Measurements from ENCODE around the gene NR1I2.

Gene NR1I2

DNA sequence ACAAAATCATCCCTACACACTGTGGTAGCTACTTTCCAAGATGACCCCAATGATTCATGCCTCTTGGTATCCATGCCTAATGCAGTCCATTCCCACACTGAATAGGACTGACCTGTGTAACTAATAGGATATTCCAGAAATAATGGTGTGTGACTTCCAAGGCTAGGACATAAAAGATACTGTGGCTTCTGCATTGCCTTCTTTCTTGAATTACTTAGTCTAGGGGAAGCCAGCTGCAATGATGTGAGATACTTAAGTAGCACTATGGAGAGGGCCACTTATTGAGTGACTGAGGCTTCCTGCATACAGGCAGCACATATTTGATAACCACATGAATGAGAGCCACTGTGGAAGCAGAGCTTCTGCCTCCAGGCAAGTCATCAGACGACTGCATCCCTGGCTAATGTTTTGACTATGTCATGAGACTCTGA is 50.1 kb downstream of the NR1I2 start:
- TF ChIP-seq TCF12 (IDR thresholded peaks at IDR 0.05; ENCODE audit: low read depth) (no peak), RAD21 (IDR thresholded peaks at IDR 0.05; ENCODE audit: low read depth) (no peak), CREB1 (IDR thresholded peaks at IDR 0.05; ENCODE audit: low read depth) (no peak), REST (IDR thresholded peaks at IDR 0.05; ENCODE audit: low read depth) (no peak), EGR1 (IDR thresholded peaks at IDR 0.05) (no peak), TEAD4 (IDR thresholded peaks at IDR 0.05) (no peak), ZBTB7A (IDR thresholded peaks at IDR 0.05; ENCODE audit: low read depth) (no peak), YY1 (IDR thresholded peaks at IDR 0.05; ENCODE audit: low read depth) (no peak)

DNA sequence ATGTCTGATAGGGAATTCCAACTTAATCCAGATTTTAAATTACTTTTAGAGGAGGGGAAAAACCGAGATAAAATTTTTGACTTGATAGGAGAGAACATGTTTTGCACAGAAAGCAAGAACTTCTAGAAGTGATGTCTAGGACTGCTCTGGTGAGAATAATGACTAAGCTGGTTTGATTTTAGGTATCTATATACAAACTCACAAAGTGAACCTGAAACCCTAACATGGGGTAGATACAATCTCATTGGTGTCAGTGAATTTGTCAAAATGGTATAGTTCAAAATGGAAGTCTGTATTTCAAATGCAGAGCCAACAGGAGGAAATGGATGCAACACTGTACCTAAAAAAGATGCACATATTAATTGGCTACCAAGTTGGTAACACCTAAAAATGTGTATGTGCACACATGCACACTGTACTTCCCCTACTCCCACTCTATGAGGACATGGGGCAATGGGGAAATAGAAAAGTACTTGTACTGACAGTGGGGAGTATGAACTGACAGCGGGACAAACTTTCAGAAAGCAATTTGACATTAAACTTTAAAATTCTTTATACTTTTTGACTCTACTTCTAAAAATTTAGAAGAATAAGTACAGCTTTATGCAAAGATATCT is 53.0 kb downstream of the NR1I2 start:
- TF ChIP-seq CREB1 (IDR thresholded peaks at IDR 0.05; ENCODE audit: low read depth), result no peak
- no peak for TF ChIP-seq RAD21 (IDR thresholded peaks at IDR 0.05; ENCODE audit: low read depth)
- no peak for TF ChIP-seq FOXM1 (IDR thresholded peaks at IDR 0.05; ENCODE audit: borderline replicate concordance, low read depth)
- no peak for TF ChIP-seq REST (IDR thresholded peaks at IDR 0.05; ENCODE audit: low read depth)
- no peak for TF ChIP-seq YY1 (IDR thresholded peaks at IDR 0.05; ENCODE audit: low read depth)
- TF ChIP-seq ZBTB7A (IDR thresholded peaks at IDR 0.05; ENCODE audit: low read depth), result no peak
- TF ChIP-seq, protein P1, sequence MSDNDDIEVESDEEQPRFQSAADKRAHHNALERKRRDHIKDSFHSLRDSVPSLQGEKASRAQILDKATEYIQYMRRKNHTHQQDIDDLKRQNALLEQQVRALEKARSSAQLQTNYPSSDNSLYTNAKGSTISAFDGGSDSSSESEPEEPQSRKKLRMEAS (IDR thresholded peaks at IDR 0.05), result no peak
- no peak for TF ChIP-seq EP300 (IDR thresholded peaks at IDR 0.05; ENCODE audit: borderline replicate concordance)
- TF ChIP-seq TAF1 (IDR thresholded peaks at IDR 0.05; ENCODE audit: low read depth), result no peak
- TF ChIP-seq TEAD4 (IDR thresholded peaks at IDR 0.05), result no peak
- TF ChIP-seq TCF12 (IDR thresholded peaks at IDR 0.05; ENCODE audit: low read depth), result no peak
- TF ChIP-seq NFIC (IDR thresholded peaks at IDR 0.05), result no peak
- no peak for TF ChIP-seq EGR1 (IDR thresholded peaks at IDR 0.05)
- TF ChIP-seq CEBPB (IDR thresholded peaks at IDR 0.05), result no peak
- no peak for TF ChIP-seq USF1 (IDR thresholded peaks at IDR 0.05)

DNA sequence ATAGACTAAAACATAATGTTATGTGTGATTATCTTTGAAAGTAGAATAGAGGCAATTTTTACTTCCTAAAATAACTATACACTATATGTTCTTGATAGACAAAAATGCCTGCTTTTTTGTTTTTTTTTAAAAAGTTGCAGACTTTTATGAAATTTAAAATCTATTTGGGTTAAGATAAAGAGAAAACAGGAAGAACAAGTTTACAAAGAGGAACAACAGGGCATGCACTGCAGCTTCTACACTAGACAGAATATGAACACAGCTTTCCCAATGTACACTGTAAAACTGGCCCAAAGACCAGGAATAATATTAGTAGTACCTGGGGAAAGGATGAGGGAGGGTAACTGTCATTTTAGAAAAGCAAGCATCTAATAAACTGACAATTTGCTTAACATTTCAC is 53.7 kb downstream of the NR1I2 start:
- TF ChIP-seq REST (IDR thresholded peaks at IDR 0.05; ENCODE audit: low read depth), result no peak
- TF ChIP-seq CEBPB (IDR thresholded peaks at IDR 0.05), result no peak
- no peak for TF ChIP-seq TCF12 (IDR thresholded peaks at IDR 0.05; ENCODE audit: low read depth)
- TF ChIP-seq TEAD4 (IDR thresholded peaks at IDR 0.05), result no peak
- no peak for TF ChIP-seq EGR1 (IDR thresholded peaks at IDR 0.05)
- TF ChIP-seq, protein P1 (IDR thresholded peaks at IDR 0.05), result no peak
- TF ChIP-seq TAF1 (IDR thresholded peaks at IDR 0.05; ENCODE audit: low read depth), result no peak
- no peak for TF ChIP-seq RAD21 (IDR thresholded peaks at IDR 0.05; ENCODE audit: low read depth)
- no peak for TF ChIP-seq YY1 (IDR thresholded peaks at IDR 0.05; ENCODE audit: low read depth)
- TF ChIP-seq USF1 (IDR thresholded peaks at IDR 0.05), result no peak
- TF ChIP-seq NFIC (IDR thresholded peaks at IDR 0.05), result no peak
- no peak for TF ChIP-seq EP300 (IDR thresholded peaks at IDR 0.05; ENCODE audit: borderline replicate concordance)
- TF ChIP-seq FOXM1 (IDR thresholded peaks at IDR 0.05; ENCODE audit: borderline replicate concordance, low read depth), result no peak
- TF ChIP-seq CREB1 (IDR thresholded peaks at IDR 0.05; ENCODE audit: low read depth), result no peak
- no peak for TF ChIP-seq ZBTB7A (IDR thresholded peaks at IDR 0.05; ENCODE audit: low read depth)

DNA sequence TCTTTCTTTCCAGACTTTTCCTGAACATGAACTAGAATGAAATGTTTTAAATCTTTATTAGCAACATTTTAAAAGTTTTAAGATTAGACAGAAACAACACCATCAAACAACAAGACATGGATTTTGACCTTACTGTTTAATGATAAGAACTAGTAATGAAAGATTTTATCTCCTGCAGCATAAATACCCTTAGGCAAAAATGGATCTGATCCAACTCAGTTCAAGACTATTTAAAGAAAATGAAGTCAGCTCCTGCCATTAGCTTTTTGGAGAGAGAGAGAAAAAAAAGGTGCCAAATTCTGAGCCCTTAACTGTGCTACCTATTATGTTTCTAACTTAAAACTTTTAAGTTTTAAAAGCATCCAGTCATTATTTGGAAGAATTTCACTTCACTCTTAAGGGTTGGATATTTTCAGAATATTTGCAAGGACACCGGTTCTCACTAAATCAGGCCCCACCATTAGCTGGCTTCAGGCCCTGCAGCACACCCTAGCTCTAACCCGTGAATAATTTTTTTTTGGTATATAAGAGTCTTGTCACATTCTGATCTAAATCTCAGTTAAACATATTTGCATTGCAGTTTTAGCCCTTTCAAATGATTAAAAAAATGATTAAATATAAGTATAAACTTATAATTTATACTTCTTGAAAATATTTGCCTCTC is 60.0 kb downstream of the NR1I2 start:
- TF ChIP-seq, protein P1 (IDR thresholded peaks at IDR 0.05), result no peak
- no peak for TF ChIP-seq EP300 (IDR thresholded peaks at IDR 0.05; ENCODE audit: borderline replicate concordance)
- no peak for TF ChIP-seq TEAD4 (IDR thresholded peaks at IDR 0.05)
- no peak for TF ChIP-seq EGR1 (IDR thresholded peaks at IDR 0.05)
- TF ChIP-seq YY1 (IDR thresholded peaks at IDR 0.05; ENCODE audit: low read depth), result no peak
- no peak for TF ChIP-seq NFIC (IDR thresholded peaks at IDR 0.05)
- no peak for TF ChIP-seq TAF1 (IDR thresholded peaks at IDR 0.05; ENCODE audit: low read depth)
- TF ChIP-seq TCF12 (IDR thresholded peaks at IDR 0.05; ENCODE audit: low read depth), result no peak
- TF ChIP-seq CREB1 (IDR thresholded peaks at IDR 0.05; ENCODE audit: low read depth), result no peak
- no peak for TF ChIP-seq ZBTB7A (IDR thresholded peaks at IDR 0.05; ENCODE audit: low read depth)
- TF ChIP-seq REST (IDR thresholded peaks at IDR 0.05; ENCODE audit: low read depth), result no peak
- no peak for TF ChIP-seq FOXM1 (IDR thresholded peaks at IDR 0.05; ENCODE audit: borderline replicate concordance, low read depth)
- no peak for TF ChIP-seq RAD21 (IDR thresholded peaks at IDR 0.05; ENCODE audit: low read depth)
- TF ChIP-seq USF1 (IDR thresholded peaks at IDR 0.05), result no peak
- no peak for TF ChIP-seq CEBPB (IDR thresholded peaks at IDR 0.05)

Data from Ishikawa (cell line).